NB4 (cell line): Measurements from ENCODE around the gene SSR2.

Source experiments
- CTCF ChIP-seq: IDR thresholded peaks from one replicate; pipeline ENCODE4 v1.5.1; 2012; ENCODE audit warnings: low read depth, low read length
- POLR2A ChIP-seq: IDR thresholded peaks from 2 replicates; pipeline ENCODE4 v1.6.1; 2011; ENCODE audit warnings: mild to moderate bottlenecking; ENCODE audit not compliant: insufficient read length; ENCODE audit errors: extremely low read depth

GRCh38 chr1:156053768-156054499, 33.2 kb upstream of the SSR2 start, which contains the start of gene UBQLN4:
- TF ChIP-seq CTCF (peak; percentile 31), POLR2A (no peak)
